Astrocyte of the cerebellum (primary cell): Measurements from ENCODE around the gene GPR89A.
"Not testable (repeated sequence)": the region's sequence is repeated elsewhere in the genome, so short reads cannot be mapped to it uniquely, and the experiment has no call there.

ENCODE experiments used
- DNase-seq: peaks from one replicate; pipeline ENCODE4 v3.0.0-alpha.2; 2011; ENCODE audit warnings: low read depth
- H3K4me3 ChIP-seq: 2 replicates; pipeline ENCODE4 v1.5.1; 2011; ENCODE audit warnings: mild to moderate bottlenecking, low read depth, low read length, moderate library complexity
- CTCF ChIP-seq: IDR thresholded peaks from 2 replicates; pipeline ENCODE4 v1.5.1; 2012; ENCODE audit warnings: low read length, low read depth, moderate library complexity, mild to moderate bottlenecking; ENCODE audit errors: missing control alignments
- in situ Hi-C: cut with HindIII; loops from 2 replicates; pipeline ENCODE4 v1.10.0; 2017; ENCODE audit warnings: low sequenced_read_pairs

GPR89A gene

GRCh38 chr1:145656245-145656943 lies 48.6 kb downstream of the GPR89A start:
- H3K4me3 ChIP-seq, in situ Hi-C loops, DNase-seq: not testable (repeated sequence)

DNA sequence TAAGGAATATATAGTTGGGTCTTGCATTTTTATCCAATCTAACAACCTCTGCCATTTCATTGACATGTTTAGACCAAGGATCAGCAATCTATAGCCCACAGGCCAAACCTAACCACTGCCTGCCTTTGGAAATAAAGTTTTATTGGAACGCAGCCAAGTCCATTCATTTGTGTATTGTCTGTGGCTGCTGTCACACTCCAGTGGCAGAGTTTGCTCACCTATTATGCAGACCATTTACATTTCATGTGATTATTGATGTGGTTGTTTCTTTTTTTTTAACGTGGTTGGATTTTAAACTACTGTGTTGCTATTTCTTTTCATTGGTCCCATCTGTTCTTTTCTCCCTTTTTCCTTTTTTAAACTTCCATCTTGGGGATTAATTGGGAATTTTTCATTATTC lies 54.7 kb downstream of the GPR89A start:
- H3K4me3 ChIP-seq, in situ Hi-C loops, DNase-seq: not testable (repeated sequence)

DNA sequence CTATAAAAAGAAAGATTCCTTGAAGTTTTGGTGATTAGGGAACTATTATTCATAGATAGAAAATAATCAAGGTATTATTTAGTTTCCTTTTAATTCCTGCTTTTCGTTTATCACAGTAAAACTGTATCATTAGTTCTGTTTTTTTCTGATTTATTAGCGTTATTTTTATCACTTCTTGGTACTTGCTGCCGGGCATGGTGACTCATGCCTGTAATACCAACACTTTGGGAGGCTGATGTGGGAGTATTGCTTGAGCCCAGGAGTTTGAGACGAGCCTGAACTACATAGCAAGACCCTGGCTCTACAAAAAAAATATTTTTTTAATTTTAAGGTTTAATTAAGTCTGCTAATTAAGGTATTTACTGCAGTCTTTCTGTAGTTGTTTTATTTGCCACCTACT lies 57.2 kb downstream of the GPR89A start:
- H3K4me3 ChIP-seq, in situ Hi-C loops, DNase-seq: not testable (repeated sequence)

GRCh38 chr1:145670995-145671745 lies 63.4 kb downstream of the GPR89A start:
- in situ Hi-C loops, result not testable (repeated sequence)

DNA sequence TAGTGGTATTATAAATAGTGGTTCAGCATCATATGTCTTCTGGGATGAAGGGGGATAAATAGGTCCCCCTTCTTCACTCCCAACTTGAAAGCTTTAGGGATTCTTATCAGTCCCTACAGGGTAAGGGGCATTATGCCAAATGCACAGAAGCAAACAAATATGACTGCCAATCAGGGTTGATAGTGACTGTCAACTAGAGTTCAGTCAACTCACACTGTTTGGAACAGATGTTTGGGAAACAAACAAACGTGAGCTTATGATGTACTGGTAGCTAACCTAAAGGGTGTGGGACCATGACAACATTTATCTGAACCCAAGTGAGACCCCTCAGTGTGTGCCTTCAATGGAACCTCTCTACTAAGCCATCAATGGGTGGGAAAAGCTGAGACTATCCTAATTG lies 65.4 kb downstream of the GPR89A start:
- DNase-seq, in situ Hi-C loops, H3K4me3 ChIP-seq: not testable (repeated sequence)

More at GRCh38 chr1:145670995-145671745, 63.4 kb downstream of the GPR89A start:
- DNase-seq, H3K4me3 ChIP-seq: not testable (repeated sequence)

DNA sequence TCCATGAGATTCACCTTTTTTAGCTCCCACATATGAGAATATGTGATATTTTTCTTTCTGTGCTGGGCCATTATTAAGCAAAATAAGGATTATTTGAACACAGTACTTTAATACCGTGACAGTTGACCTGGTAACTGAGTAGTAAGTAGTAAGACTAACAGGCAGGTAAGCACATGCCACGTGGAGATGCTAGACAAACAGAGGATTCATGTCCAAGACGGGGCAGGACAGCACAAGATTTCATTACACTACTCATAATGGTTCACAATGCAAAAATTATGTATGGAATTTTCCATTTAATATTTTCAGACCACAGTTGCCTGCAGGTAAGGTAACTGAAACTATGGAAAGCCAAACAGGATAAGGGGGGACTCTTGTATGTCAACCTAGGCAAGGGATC lies 77.1 kb downstream of the GPR89A start:
- H3K4me3 ChIP-seq, DNase-seq, in situ Hi-C loops: not testable (repeated sequence)

DNA sequence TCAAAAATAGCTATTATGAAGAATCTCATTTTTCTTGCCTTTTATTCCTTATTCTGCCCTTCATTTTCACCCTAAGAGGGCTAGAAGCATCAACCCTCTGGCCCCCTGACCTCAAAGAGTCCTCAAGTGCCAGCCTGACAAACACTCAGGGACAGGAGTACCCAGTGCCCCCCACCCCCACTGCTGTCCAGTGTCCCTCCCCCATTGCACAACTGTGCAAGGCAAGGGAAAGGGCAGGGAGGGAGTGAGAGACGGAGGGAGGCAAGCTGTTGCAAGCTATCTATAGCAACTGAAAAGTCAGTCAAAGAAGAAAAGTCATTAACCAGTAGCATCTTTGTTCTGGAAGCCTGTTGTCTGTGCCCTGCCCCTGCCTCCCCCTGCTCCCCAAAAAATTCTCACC lies 78.3 kb downstream of the GPR89A start:
- not testable (repeated sequence) for DNase-seq

GRCh38 chr1:145688328-145688727 lies 80.5 kb downstream of the GPR89A start:
- TF ChIP-seq CTCF, result no peak
- DNase-seq, result no peak
- H3K4me3 ChIP-seq, result no peak overlapping the region
- in situ Hi-C loops, result no loop called here

More for the DNA sequence above, 78.3 kb downstream of the GPR89A start:
- in situ Hi-C loops, H3K4me3 ChIP-seq: not testable (repeated sequence)

GRCh38 chr1:145688924-145689323 lies 81.1 kb downstream of the GPR89A start:
- no peak for TF ChIP-seq CTCF
- H3K4me3 ChIP-seq, result no peak overlapping the region
- in situ Hi-C loops, result no loop called here
- no peak for DNase-seq

- H3K4me3 ChIP-seq, result no peak overlapping the region
- in situ Hi-C loops, result no loop called here
- no peak for TF ChIP-seq CTCF
- DNase-seq, result no peak
Measured at GRCh38 chr1:145689922-145690321, 82.1 kb downstream of the GPR89A start.
